Measurements from ENCODE around the gene RNF113B.

Gene RNF113B

GRCh38 chr13:98192008-98192407 lies 14.9 kb upstream of the RNF113B start:
- DNase-seq (ENCODE audit: low spot score) (no peak), ATAC-seq (ENCODE audit: low read depth) (no peak)
- Histone ChIP-seq H3K36me3 (ENCODE audit: low read depth) (no peaks in the 10 kb centered on the region), H3K27me3 (ENCODE audit: insufficient read depth, poor library complexity, severe bottlenecking) (no peaks in the 10 kb centered on the region), H3K9me3 (ENCODE audit: severe bottlenecking) (no peaks in the 10 kb centered on the region), H3K4me1 (ENCODE audit: insufficient read depth, poor library complexity, severe bottlenecking) (no peaks in the 10 kb centered on the region), H3K4me3 (ENCODE audit: severe bottlenecking) (no peak overlapping the region), H3K27ac (ENCODE audit: poor library complexity, severe bottlenecking) (no peak overlapping the region)
- TF ChIP-seq, protein P1, sequence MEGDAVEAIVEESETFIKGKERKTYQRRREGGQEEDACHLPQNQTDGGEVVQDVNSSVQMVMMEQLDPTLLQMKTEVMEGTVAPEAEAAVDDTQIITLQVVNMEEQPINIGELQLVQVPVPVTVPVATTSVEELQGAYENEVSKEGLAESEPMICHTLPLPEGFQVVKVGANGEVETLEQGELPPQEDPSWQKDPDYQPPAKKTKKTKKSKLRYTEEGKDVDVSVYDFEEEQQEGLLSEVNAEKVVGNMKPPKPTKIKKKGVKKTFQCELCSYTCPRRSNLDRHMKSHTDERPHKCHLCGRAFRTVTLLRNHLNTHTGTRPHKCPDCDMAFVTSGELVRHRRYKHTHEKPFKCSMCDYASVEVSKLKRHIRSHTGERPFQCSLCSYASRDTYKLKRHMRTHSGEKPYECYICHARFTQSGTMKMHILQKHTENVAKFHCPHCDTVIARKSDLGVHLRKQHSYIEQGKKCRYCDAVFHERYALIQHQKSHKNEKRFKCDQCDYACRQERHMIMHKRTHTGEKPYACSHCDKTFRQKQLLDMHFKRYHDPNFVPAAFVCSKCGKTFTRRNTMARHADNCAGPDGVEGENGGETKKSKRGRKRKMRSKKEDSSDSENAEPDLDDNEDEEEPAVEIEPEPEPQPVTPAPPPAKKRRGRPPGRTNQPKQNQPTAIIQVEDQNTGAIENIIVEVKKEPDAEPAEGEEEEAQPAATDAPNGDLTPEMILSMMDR (IDR thresholded peaks at IDR 0.05; ENCODE audit: poor library complexity, severe bottlenecking), result no peak

- TF ChIP-seq, protein P1 (IDR thresholded peaks at IDR 0.05; ENCODE audit: poor library complexity, severe bottlenecking), result no peak
- Histone ChIP-seq H3K27ac (ENCODE audit: poor library complexity, severe bottlenecking) (no peak overlapping the region), H3K27me3 (ENCODE audit: insufficient read depth, poor library complexity, severe bottlenecking) (no peaks in the 10 kb centered on the region), H3K36me3 (ENCODE audit: low read depth) (no peaks in the 10 kb centered on the region), H3K4me3 (ENCODE audit: severe bottlenecking) (no peak overlapping the region), H3K9me3 (ENCODE audit: severe bottlenecking) (no peaks in the 10 kb centered on the region), H3K4me1 (ENCODE audit: insufficient read depth, poor library complexity, severe bottlenecking) (no peaks in the 10 kb centered on the region)
- DNase-seq (ENCODE audit: low spot score), result no peak
- no peak for ATAC-seq (ENCODE audit: low read depth)
Observed at GRCh38 chr13:98190889-98191444, 13.9 kb upstream of the RNF113B start.

DNA sequence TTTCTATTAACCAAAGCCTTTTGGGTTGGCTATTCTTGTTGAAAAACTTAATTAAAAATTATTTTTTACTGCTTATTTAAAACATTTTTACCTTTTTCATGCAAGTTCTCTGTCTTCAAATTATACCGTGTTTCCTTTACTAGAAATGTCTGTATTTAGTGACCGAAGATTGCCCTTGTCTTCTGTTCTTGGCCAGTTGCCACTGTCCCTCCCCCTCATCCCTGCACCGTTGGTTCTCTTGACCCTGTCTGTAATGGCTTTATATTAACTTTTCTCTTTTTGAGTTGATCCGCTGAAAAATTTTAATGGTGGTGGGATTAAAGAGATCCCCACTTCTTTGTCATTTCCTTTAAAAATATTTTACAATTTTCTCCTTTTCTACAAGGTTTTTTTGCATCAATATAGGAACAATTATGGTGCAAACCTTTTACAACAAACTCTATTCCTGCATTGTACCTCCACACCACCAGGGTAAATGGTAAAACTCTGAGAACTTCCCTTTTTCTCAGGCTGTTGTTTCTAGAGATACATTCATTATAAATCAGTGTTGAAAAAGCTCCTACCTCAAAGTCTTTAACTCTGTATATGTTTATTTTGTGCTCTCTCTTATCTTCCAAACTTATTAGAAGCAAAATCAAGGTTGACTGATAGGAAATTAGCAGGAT lies 12.9 kb upstream of the RNF113B start:
- TF ChIP-seq, protein P1 (IDR thresholded peaks at IDR 0.05; ENCODE audit: poor library complexity, severe bottlenecking), result no peak
- no peak overlapping the region for H3K27ac ChIP-seq (ENCODE audit: poor library complexity, severe bottlenecking)
- DNase-seq (ENCODE audit: low spot score), result no peak
- H3K4me3 ChIP-seq (ENCODE audit: severe bottlenecking), result no peak overlapping the region
- no peaks in the 10 kb centered on the region for H3K36me3 ChIP-seq (ENCODE audit: low read depth)
- no peaks in the 10 kb centered on the region for H3K4me1 ChIP-seq (ENCODE audit: insufficient read depth, poor library complexity, severe bottlenecking)
- H3K27me3 ChIP-seq (ENCODE audit: insufficient read depth, poor library complexity, severe bottlenecking), result no peaks in the 10 kb centered on the region
- H3K9me3 ChIP-seq (ENCODE audit: severe bottlenecking), result no peaks in the 10 kb centered on the region
- ATAC-seq (ENCODE audit: low read depth), result no peak

DNA sequence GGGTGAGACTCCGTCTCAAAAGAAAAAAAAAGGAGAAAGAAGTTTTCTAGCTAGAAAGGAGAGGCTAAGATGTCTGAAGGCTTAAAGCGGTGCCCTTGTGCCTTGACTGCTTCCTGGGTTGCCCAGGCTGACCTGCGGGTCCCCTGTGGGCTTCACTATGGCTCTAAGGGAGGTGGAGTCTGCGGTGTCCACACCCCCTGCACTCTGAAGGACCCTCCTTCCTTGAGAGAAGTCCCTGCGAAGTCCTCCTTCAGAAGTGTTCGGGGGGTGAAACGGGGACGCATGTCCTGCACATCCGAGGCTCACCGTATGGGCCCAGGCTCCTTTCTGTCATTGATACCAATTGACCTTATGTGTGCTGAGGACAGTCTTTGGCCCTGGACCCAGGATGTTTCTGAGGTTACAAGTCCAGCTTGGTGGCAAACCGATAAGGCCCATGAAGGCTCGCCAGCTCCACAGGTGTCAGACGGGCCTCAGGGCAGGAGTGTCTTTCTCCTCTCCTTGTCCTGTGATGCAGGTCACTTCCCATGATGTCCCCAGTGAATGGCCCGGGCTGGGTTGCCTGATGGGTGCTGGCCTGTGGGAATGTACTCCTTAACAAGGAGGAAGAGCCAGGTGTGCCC lies 11.6 kb upstream of the RNF113B start:
- Histone ChIP-seq H3K27ac (ENCODE audit: poor library complexity, severe bottlenecking) (no peak overlapping the region), H3K27me3 (ENCODE audit: insufficient read depth, poor library complexity, severe bottlenecking) (no peaks in the 10 kb centered on the region)

More for the DNA sequence above, 11.6 kb upstream of the RNF113B start:
- H3K9me3 ChIP-seq (ENCODE audit: severe bottlenecking), result no peaks in the 10 kb centered on the region
- no peak overlapping the region for H3K4me3 ChIP-seq (ENCODE audit: severe bottlenecking)
- H3K36me3 ChIP-seq (ENCODE audit: low read depth), result no peaks in the 10 kb centered on the region
- ATAC-seq (ENCODE audit: low read depth) (no peak), DNase-seq (ENCODE audit: low spot score) (no peak)
- TF ChIP-seq, protein P1 (IDR thresholded peaks at IDR 0.05; ENCODE audit: poor library complexity, severe bottlenecking), result no peak
- H3K4me1 ChIP-seq (ENCODE audit: insufficient read depth, poor library complexity, severe bottlenecking), result no peaks in the 10 kb centered on the region
